Measurements from ENCODE around the gene RNF150.

The RNF150 gene

GRCh38 chr4:141022111-141022695, 111.1 kb downstream of the RNF150 start (continued):
- TF ChIP-seq ZC3H10 (CRISPR knock-in tag; IDR thresholded peaks at IDR 0.05) (no peak), ZNF8 (CRISPR knock-in tag; IDR thresholded peaks at IDR 0.05) (no peak), PPARA (CRISPR knock-in tag; IDR thresholded peaks at IDR 0.05; ENCODE audit: borderline replicate concordance) (no peak)

DNA sequence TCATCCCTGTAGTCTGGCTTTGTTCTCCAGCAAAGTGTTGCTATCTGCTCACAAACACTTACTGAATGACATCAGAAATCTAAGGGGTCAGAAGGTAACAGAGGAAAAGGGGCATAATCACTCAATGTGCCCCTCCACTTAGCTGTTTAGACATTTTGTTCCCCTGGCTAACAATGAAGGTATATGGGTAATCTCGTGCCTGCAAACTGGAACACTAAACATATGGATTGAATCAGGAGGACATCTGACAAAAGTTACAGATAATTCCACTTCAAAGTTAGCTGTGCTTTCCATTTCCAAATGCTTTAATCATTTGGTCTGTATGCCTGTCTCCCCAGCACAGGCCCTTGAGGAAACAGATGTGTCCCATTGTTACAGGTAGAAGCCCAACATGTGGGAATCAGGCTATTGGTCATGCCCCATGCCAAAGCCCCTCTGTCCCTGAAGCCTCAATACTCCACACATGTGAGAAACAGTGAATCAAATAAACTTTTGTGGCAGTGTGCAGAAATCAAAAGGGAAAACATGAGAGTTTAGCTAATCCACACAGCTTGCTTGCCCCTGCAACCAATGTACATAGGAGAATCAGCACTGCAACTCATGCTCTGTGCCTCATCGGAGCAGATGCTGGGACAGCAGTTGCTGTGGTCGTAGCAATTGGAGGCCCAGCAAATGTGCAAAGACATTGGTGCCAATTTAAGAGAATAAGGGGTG, 111.7 kb downstream of the RNF150 start:
- ATAC-seq, result peak; percentile 62
- TF ChIP-seq TCF4 (CRISPR knock-in tag; IDR thresholded peaks at IDR 0.05; ENCODE audit: borderline replicate concordance) (peak; percentile 94), PPARA (CRISPR knock-in tag; IDR thresholded peaks at IDR 0.05; ENCODE audit: borderline replicate concordance) (no peak), OSR1 (CRISPR knock-in tag; IDR thresholded peaks at IDR 0.05) (no peak), BACH2 (CRISPR knock-in tag; IDR thresholded peaks at IDR 0.05; ENCODE audit: borderline replicate concordance) (no peak), CSDC2 (CRISPR knock-in tag; IDR thresholded peaks at IDR 0.05) (no peak), PATZ1 (CRISPR knock-in tag; IDR thresholded peaks at IDR 0.05; ENCODE audit: borderline replicate concordance) (no peak), POU6F1 (CRISPR knock-in tag; IDR thresholded peaks at IDR 0.05; ENCODE audit: borderline replicate concordance, low read depth) (no peak), ZFP3 (CRISPR knock-in tag; IDR thresholded peaks at IDR 0.05) (peak; percentile 53; the same call in 1 of the 2 replicates), ZNF8 (CRISPR knock-in tag; IDR thresholded peaks at IDR 0.05) (0 out of 2 replicates have a peak, but pooled peaks have one; percentile 3), GLIS3 (CRISPR knock-in tag; IDR thresholded peaks at IDR 0.05) (0 out of 2 replicates have a peak, but pooled peaks have one; percentile 67), ZFP30 (CRISPR knock-in tag; IDR thresholded peaks at IDR 0.05) (no peak), ARNTL (CRISPR knock-in tag; IDR thresholded peaks at IDR 0.05; ENCODE audit: borderline replicate concordance, low read depth) (no peak)
- TF ChIP-seq, protein P1, sequence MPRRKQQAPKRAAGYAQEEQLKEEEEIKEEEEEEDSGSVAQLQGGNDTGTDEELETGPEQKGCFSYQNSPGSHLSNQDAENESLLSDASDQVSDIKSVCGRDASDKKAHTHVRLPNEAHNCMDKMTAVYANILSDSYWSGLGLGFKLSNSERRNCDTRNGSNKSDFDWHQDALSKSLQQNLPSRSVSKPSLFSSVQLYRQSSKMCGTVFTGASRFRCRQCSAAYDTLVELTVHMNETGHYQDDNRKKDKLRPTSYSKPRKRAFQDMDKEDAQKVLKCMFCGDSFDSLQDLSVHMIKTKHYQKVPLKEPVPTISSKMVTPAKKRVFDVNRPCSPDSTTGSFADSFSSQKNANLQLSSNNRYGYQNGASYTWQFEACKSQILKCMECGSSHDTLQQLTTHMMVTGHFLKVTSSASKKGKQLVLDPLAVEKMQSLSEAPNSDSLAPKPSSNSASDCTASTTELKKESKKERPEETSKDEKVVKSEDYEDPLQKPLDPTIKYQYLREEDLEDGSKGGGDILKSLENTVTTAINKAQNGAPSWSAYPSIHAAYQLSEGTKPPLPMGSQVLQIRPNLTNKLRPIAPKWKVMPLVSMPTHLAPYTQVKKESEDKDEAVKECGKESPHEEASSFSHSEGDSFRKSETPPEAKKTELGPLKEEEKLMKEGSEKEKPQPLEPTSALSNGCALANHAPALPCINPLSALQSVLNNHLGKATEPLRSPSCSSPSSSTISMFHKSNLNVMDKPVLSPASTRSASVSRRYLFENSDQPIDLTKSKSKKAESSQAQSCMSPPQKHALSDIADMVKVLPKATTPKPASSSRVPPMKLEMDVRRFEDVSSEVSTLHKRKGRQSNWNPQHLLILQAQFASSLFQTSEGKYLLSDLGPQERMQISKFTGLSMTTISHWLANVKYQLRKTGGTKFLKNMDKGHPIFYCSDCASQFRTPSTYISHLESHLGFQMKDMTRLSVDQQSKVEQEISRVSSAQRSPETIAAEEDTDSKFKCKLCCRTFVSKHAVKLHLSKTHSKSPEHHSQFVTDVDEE (CRISPR knock-in tag; IDR thresholded peaks at IDR 0.05), result peak; percentile 92

DNA sequence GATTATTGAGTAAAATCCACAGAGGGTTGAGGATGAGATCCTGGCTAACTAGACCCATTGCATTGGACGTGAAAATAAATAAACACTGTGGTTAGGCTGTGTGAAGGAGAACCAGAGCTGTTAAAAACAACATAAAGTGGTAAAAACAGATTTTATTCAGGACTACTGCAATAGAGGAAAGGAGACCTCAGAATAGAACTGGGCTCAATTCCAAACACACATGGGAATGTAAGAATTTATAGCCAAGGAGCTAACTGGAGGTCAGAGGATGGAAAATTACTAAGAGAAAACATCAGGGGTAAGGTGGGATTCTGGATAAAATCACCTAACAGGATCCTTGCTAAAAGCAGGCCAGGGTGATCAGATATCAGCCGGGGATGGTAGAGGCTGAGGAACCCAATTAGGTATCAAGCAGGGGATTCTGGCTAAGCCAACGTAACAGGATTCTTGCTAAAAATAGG, 112.4 kb downstream of the RNF150 start:
- TF ChIP-seq SNAI2 (CRISPR knock-in tag; IDR thresholded peaks at IDR 0.05) (no peak), ZNF70 (CRISPR knock-in tag; IDR thresholded peaks at IDR 0.05) (peak; percentile 69; the same call in 1 of the 2 replicates), ZNF8 (CRISPR knock-in tag; IDR thresholded peaks at IDR 0.05) (peak; percentile 0; the same call in 1 of the 2 replicates)
- ATAC-seq, result peak; percentile 67

DNA sequence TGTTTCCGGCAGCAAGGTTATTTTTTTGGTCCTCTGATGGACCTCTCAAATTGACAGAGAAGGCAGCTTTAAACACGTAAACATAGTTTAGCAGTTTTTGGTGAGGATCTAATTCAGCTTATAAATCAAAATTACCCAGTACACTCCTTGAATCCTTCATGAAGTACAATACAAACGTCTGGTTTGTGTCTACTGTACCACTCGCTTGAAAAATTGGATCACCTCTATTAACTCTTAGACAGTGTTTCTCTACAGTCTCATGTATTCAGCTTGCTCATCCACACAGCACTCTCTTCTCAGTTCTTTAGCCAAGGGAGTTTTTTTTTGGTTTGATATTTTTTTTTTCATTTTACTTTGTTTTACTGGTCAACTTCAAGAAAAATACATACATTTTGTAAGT, 113.5 kb downstream of the RNF150 start:
- TF ChIP-seq PATZ1 (CRISPR knock-in tag; IDR thresholded peaks at IDR 0.05; ENCODE audit: borderline replicate concordance), result no peak
- peak; percentile 63 for TF ChIP-seq ISL1 (CRISPR knock-in tag; IDR thresholded peaks at IDR 0.05)
- TF ChIP-seq TCF4 (CRISPR knock-in tag; IDR thresholded peaks at IDR 0.05; ENCODE audit: borderline replicate concordance), result 0 out of 2 replicates have a peak, but pooled peaks have one; percentile 23
- TF ChIP-seq ZNF70 (CRISPR knock-in tag; IDR thresholded peaks at IDR 0.05), result no peak
- peak; percentile 55; the same call in 1 of the 2 replicates for TF ChIP-seq TOX (CRISPR knock-in tag; IDR thresholded peaks at IDR 0.05; ENCODE audit: borderline replicate concordance)
- TF ChIP-seq, protein P1 (CRISPR knock-in tag; IDR thresholded peaks at IDR 0.05), result 0 out of 2 replicates have a peak, but pooled peaks have one; percentile 31
- TF ChIP-seq OSR1 (CRISPR knock-in tag; IDR thresholded peaks at IDR 0.05), result no peak
- no peak for TF ChIP-seq ZFP3 (CRISPR knock-in tag; IDR thresholded peaks at IDR 0.05)
- ATAC-seq, result peak; percentile 28; the same call in 1 of the 3 replicates

Measured in SK-N-SH treated with all-trans-retinoic acid at 6 μM for 48 hours (cell line).